HepG2 (cell line): ENCODE data around the gene LRP1-AS. TPM values are rescaled to one million over a fixed set of nuclear protein-coding genes. Genes with fewer than 3 reads are reported as not detected.
A peak's percentile ranks its signal among the peaks of the same experiment; 100 is the strongest.

Experiments used
- FOXO1 ChIP-seq: sonication (generic); formaldehyde crosslinking; IDR thresholded peaks from 2 replicates; pipeline ENCODE4 v1.4.0; 2020; ENCODE audit warnings: missing genetic modification reagents
- HHEX ChIP-seq: IDR thresholded peaks from 2 replicates; pipeline ENCODE4 v1.6.1; 2016; ENCODE audit warnings: control low read depth
- JUN ChIP-seq: sonication (generic); formaldehyde crosslinking; IDR thresholded peaks from 2 replicates; pipeline ENCODE4 v1.4.0; 2020; ENCODE audit warnings: mild to moderate bottlenecking, missing genetic modification reagents
- KDM2A ChIP-seq: sonication (generic); formaldehyde crosslinking; IDR thresholded peaks from 2 replicates; pipeline ENCODE4 v1.4.0; 2020; ENCODE audit warnings: low read depth, missing genetic modification reagents, borderline replicate concordance
- KDM4B ChIP-seq: sonication (generic); formaldehyde crosslinking; IDR thresholded peaks from 2 replicates; pipeline ENCODE4 v1.4.0; 2020; ENCODE audit warnings: missing genetic modification reagents
- LCORL ChIP-seq, 2 experiments: fragments of 450-650 bp in 1 of 2; sonication (generic) in 1 of 2; formaldehyde crosslinking in 1 of 2; IDR thresholded peaks; 2 replicates each; pipeline versions ENCODE4 v1.5.0 to v1.6.1; 2017 to 2020; ENCODE audit warnings: antibody characterized with exemption in 1 of 2, missing genetic modification reagents in 1 of 2
- MXD4 ChIP-seq: IDR thresholded peaks from 2 replicates; pipeline ENCODE4 v1.6.1; 2016; ENCODE audit warnings: mild to moderate bottlenecking, missing biosample characterization, missing genetic modification reagents
- MYNN ChIP-seq: sonication (generic); formaldehyde crosslinking; IDR thresholded peaks from 2 replicates; pipeline ENCODE4 v1.4.0; 2020; ENCODE audit warnings: mild to moderate bottlenecking, low read depth, missing genetic modification reagents
- NCOA1 ChIP-seq: sonication (generic); formaldehyde crosslinking; IDR thresholded peaks from 2 replicates; pipeline ENCODE4 v1.9.0; 2021; ENCODE audit warnings: missing genetic modification reagents
- NFE2L1 ChIP-seq: sonication (generic); formaldehyde crosslinking; IDR thresholded peaks from 2 replicates; pipeline ENCODE4 v1.4.0; 2020; ENCODE audit warnings: missing genetic modification reagents, mild to moderate bottlenecking, borderline replicate concordance
- PHB2 ChIP-seq: fragments of 450-650 bp; IDR thresholded peaks from 2 replicates; pipeline ENCODE4 v1.6.1; 2018; ENCODE audit not compliant: partially characterized antibody
- RARA ChIP-seq: IDR thresholded peaks from 2 replicates; pipeline ENCODE4 v1.6.1; 2016; ENCODE audit warnings: missing genetic modification reagents, missing compliant biosample characterization
- SOX5 ChIP-seq: IDR thresholded peaks from 2 replicates; pipeline ENCODE4 v1.6.1; 2016; ENCODE audit warnings: borderline replicate concordance
- ZNF138 ChIP-seq: sonication (generic); formaldehyde crosslinking; IDR thresholded peaks from 2 replicates; pipeline ENCODE4 v1.5.0; 2020; ENCODE audit warnings: mild to moderate bottlenecking, low read depth, missing genetic modification reagents
- ZNF235 ChIP-seq: sonication (generic); formaldehyde crosslinking; IDR thresholded peaks from 2 replicates; pipeline ENCODE4 v1.8.1; 2023; ENCODE audit warnings: mild to moderate bottlenecking, missing genetic modification reagents, borderline replicate concordance
- ZNF292 ChIP-seq: sonication (generic); formaldehyde crosslinking; IDR thresholded peaks from 2 replicates; pipeline ENCODE4 v1.8.1; 2022; ENCODE audit warnings: mild to moderate bottlenecking, low read depth, missing genetic modification reagents, borderline replicate concordance
- ZZZ3 ChIP-seq: sonication (generic); formaldehyde crosslinking; IDR thresholded peaks from 2 replicates; pipeline ENCODE4 v1.4.0; 2020; ENCODE audit warnings: missing genetic modification reagents, mild to moderate bottlenecking, borderline replicate concordance
- polyA plus RNA-seq, 8 experiments: library from polyadenylated mRNA; depleted of rRNA in 3 of 8; stranded (reverse) in 7 of 8; unstranded in 1 of 8; fragments of >200 nt; fragmentation: Illumina TruSeq in 4 of 8; extraction: Trizol in 4 of 8; gene quantifications; 2 replicates each; pipeline versions ENCODE4 v1.2.1 to v1.2.3, GENCODE V29; 2011 to 2016; ENCODE audit warnings: low read depth in 4 of 8, missing spikeins in 1 of 8, mixed read lengths in 1 of 8; ENCODE audit not compliant: insufficient read depth in 1 of 8
- total RNA-seq, 5 experiments: library from RNA; depleted of rRNA; stranded (reverse); fragments of >200 nt; fragmentation: Illumina TruSeq; extraction: Trizol; gene quantifications; 2 replicates each; pipeline ENCODE4 v1.2.3, GENCODE V29; 2016; ENCODE audit warnings: low read depth in 1 of 5
- TF ChIP-seq, protein P1 (sequence below): sonication (generic); formaldehyde crosslinking; IDR thresholded peaks from 2 replicates; pipeline ENCODE4 v1.8.1; 2022; ENCODE audit warnings: mild to moderate bottlenecking, missing genetic modification reagents
- TF ChIP-seq, protein P2 (sequence below): sonication (generic); formaldehyde crosslinking; IDR thresholded peaks from 2 replicates; pipeline ENCODE4 v1.4.0; 2020; ENCODE audit warnings: mild to moderate bottlenecking, low read depth, missing genetic modification reagents
- TF ChIP-seq, protein P3 (sequence below): sonication (generic); formaldehyde crosslinking; IDR thresholded peaks from 2 replicates; pipeline ENCODE4 v1.5.0; 2020; ENCODE audit warnings: mild to moderate bottlenecking, missing genetic modification reagents
- TF ChIP-seq, protein P4 (sequence below): sonication (generic); formaldehyde crosslinking; IDR thresholded peaks from 2 replicates; pipeline ENCODE4 v1.8.0; 2022; ENCODE audit warnings: mild to moderate bottlenecking, missing genetic modification reagents
- TF ChIP-seq, protein P5 (sequence below): sonication (generic); formaldehyde crosslinking; IDR thresholded peaks from 2 replicates; pipeline ENCODE4 v1.5.0; 2020; ENCODE audit warnings: missing genetic modification reagents

The LRP1-AS gene
- total and polyA plus RNA-seq, 2 of the 13 experiments (the other 11 are each of a cell fraction or from before 2014, with no cell fraction given): 0.20 TPM; not detected in 1

DNA sequence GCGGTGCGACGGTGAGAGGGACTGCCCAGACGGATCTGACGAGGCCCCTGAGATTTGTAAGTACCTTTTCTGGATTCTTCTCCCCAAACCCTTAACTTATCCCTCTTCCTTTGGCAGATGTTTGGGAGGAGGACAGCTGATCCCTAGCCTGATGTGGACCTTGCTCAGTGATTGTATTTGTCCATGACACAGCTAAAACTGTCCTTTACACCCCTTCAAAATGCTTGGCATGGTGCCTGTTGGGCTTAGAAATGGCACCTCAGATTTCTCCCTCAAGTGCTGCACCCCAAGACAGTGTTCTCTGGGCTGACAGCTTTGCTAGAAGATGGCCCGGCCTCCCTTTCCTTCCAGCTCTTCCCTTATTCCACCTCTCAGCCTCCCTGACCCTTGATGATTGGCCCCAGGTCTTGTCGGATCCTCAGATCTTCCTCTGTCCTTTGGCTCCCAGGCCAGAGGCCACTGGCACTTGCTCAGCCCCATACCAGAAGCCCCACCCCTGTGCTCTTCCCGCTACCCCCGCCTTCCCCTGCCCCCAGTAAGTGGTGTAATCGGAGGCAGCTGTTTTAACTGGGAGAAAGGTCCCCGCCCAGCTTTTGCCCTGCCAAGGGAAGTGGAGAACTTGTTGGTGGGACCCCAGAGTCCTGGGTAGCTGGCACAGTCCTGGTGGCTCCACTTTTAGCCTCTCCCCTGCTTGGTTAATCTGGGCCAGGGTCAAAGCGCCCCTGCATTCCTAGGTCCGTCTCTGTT, 8.7 kb downstream of the LRP1-AS start (continued):
- TF ChIP-seq KDM4B (CRISPR knock-in tag): no peak
- TF ChIP-seq HHEX (CRISPR knock-in tag): 0 out of 2 replicates have a peak, but pooled peaks have one; percentile 17
- no peak for TF ChIP-seq MYNN
- TF ChIP-seq FOXO1 (CRISPR knock-in tag): no peak
- TF ChIP-seq PHB2: no peak
- TF ChIP-seq ZNF138 (CRISPR knock-in tag): no peak
- TF ChIP-seq, protein P1, sequence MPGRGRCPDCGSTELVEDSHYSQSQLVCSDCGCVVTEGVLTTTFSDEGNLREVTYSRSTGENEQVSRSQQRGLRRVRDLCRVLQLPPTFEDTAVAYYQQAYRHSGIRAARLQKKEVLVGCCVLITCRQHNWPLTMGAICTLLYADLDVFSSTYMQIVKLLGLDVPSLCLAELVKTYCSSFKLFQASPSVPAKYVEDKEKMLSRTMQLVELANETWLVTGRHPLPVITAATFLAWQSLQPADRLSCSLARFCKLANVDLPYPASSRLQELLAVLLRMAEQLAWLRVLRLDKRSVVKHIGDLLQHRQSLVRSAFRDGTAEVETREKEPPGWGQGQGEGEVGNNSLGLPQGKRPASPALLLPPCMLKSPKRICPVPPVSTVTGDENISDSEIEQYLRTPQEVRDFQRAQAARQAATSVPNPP (CRISPR knock-in tag): no peak
- peak; percentile 84 for TF ChIP-seq RARA (CRISPR knock-in tag)
- no peak for TF ChIP-seq LCORL (IDR thresholded peaks at IDR 0.05)
- TF ChIP-seq LCORL (CRISPR knock-in tag; IDR thresholded peaks at IDR 0.05): peak; percentile 74; the same call in 1 of the 2 replicates
- no peak for TF ChIP-seq MXD4
- no peak for TF ChIP-seq ZNF235 (CRISPR knock-in tag)
- TF ChIP-seq NCOA1 (CRISPR knock-in tag): no peak
- no peak for TF ChIP-seq NFE2L1 (CRISPR knock-in tag)
- TF ChIP-seq ZNF292 (CRISPR knock-in tag): no peak
- TF ChIP-seq JUN (CRISPR knock-in tag): no peak; the same call in 1 of the 2 replicates
- TF ChIP-seq, protein P2, sequence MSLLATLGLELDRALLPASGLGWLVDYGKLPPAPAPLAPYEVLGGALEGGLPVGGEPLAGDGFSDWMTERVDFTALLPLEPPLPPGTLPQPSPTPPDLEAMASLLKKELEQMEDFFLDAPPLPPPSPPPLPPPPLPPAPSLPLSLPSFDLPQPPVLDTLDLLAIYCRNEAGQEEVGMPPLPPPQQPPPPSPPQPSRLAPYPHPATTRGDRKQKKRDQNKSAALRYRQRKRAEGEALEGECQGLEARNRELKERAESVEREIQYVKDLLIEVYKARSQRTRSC (CRISPR knock-in tag): no peak
- TF ChIP-seq KDM2A: no peak
- TF ChIP-seq, protein P3, sequence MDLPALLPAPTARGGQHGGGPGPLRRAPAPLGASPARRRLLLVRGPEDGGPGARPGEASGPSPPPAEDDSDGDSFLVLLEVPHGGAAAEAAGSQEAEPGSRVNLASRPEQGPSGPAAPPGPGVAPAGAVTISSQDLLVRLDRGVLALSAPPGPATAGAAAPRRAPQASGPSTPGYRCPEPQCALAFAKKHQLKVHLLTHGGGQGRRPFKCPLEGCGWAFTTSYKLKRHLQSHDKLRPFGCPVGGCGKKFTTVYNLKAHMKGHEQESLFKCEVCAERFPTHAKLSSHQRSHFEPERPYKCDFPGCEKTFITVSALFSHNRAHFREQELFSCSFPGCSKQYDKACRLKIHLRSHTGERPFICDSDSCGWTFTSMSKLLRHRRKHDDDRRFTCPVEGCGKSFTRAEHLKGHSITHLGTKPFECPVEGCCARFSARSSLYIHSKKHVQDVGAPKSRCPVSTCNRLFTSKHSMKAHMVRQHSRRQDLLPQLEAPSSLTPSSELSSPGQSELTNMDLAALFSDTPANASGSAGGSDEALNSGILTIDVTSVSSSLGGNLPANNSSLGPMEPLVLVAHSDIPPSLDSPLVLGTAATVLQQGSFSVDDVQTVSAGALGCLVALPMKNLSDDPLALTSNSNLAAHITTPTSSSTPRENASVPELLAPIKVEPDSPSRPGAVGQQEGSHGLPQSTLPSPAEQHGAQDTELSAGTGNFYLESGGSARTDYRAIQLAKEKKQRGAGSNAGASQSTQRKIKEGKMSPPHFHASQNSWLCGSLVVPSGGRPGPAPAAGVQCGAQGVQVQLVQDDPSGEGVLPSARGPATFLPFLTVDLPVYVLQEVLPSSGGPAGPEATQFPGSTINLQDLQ (CRISPR knock-in tag): no peak
- TF ChIP-seq ZZZ3 (CRISPR knock-in tag): no peak
- TF ChIP-seq SOX5 (CRISPR knock-in tag): peak; percentile 54; the same call in 1 of the 2 replicates
- TF ChIP-seq, protein P4, sequence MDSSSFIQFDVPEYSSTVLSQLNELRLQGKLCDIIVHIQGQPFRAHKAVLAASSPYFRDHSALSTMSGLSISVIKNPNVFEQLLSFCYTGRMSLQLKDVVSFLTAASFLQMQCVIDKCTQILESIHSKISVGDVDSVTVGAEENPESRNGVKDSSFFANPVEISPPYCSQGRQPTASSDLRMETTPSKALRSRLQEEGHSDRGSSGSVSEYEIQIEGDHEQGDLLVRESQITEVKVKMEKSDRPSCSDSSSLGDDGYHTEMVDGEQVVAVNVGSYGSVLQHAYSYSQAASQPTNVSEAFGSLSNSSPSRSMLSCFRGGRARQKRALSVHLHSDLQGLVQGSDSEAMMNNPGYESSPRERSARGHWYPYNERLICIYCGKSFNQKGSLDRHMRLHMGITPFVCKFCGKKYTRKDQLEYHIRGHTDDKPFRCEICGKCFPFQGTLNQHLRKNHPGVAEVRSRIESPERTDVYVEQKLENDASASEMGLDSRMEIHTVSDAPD: no peak
- TF ChIP-seq, protein P5, sequence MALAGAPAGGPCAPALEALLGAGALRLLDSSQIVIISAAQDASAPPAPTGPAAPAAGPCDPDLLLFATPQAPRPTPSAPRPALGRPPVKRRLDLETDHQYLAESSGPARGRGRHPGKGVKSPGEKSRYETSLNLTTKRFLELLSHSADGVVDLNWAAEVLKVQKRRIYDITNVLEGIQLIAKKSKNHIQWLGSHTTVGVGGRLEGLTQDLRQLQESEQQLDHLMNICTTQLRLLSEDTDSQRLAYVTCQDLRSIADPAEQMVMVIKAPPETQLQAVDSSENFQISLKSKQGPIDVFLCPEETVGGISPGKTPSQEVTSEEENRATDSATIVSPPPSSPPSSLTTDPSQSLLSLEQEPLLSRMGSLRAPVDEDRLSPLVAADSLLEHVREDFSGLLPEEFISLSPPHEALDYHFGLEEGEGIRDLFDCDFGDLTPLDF (CRISPR knock-in tag): no peak
